Sigmoid colon (tissue), 4 donors: ENCODE measurements around the gene UNC5C.

Experiments used
- CTCF ChIP-seq, 4 experiments: fragments of 450-650 bp in 3 of 4; fragments of 200-600 bp in 1 of 4; IDR thresholded peaks; one replicate each; pipeline ENCODE4 v1.5.1; 2016 to 2019; ENCODE audit warnings: antibody characterized with exemption in 4 of 4, mild to moderate bottlenecking in 3 of 4, moderate library complexity in 2 of 4
- EP300 ChIP-seq, 4 donors: sonication (generic); formaldehyde crosslinking; IDR thresholded peaks; one replicate each; pipeline ENCODE4 v1.6.1; 2017; ENCODE audit warnings: antibody characterized with exemption in 4 of 4

- TF ChIP-seq CTCF (IDR thresholded peaks at IDR 0.05): no peak
- no peak for TF ChIP-seq EP300 (IDR thresholded peaks at IDR 0.05)
Measured at GRCh38 chr4:95304898-95305297, 243.9 kb downstream of the UNC5C start.
